K562 (cell line): ENCODE results near the gene MECP2. TPM values are rescaled to one million over a fixed set of nuclear protein-coding genes. Genes with fewer than 3 reads are reported as not detected.

Source experiments
- CCAR2 ChIP-seq: fragments of 200-400 bp; formaldehyde crosslinking; IDR thresholded peaks from 2 replicates; pipeline ENCODE4 v1.6.1; 2017; ENCODE audit warnings: mild to moderate bottlenecking, low read depth, low read length
- MTA3 ChIP-seq: fragments of 450-650 bp; formaldehyde crosslinking; IDR thresholded peaks from 2 replicates; pipeline ENCODE4 v1.6.1; 2017; ENCODE audit warnings: mild to moderate bottlenecking, borderline replicate concordance
- NFE2L1 ChIP-seq: fragments of 450-650 bp; IDR thresholded peaks from 2 replicates; pipeline ENCODE4 v1.6.1; 2016; ENCODE audit warnings: missing genetic modification characterization, low read depth, mild to moderate bottlenecking, missing compliant biosample characterization, moderate library complexity, borderline replicate concordance
- PCBP1 ChIP-seq: fragments of 200-400 bp; formaldehyde crosslinking; IDR thresholded peaks from 2 replicates; pipeline ENCODE4 v1.6.1; 2018; ENCODE audit warnings: mild to moderate bottlenecking, low read depth, low read length; ENCODE audit not compliant: poor library complexity, severe bottlenecking
- PCBP2 ChIP-seq: fragments of 200-400 bp; formaldehyde crosslinking; IDR thresholded peaks from 2 replicates; pipeline ENCODE4 v1.6.1; 2018; ENCODE audit warnings: low read length, low read depth, mild to moderate bottlenecking, moderate library complexity; ENCODE audit not compliant: poor library complexity, severe bottlenecking
- POLR2AphosphoS5 ChIP-seq: IDR thresholded peaks from 2 replicates; pipeline ENCODE4 v1.6.1; 2011; ENCODE audit warnings: mild to moderate bottlenecking, low read depth, low read length, moderate library complexity; ENCODE audit not compliant: control insufficient read depth, insufficient read depth
- PREB ChIP-seq: sonication (generic); formaldehyde crosslinking; IDR thresholded peaks from 2 replicates; pipeline ENCODE4 v1.8.1; 2023; ENCODE audit warnings: mild to moderate bottlenecking, missing genetic modification reagents
- SP2 ChIP-seq: IDR thresholded peaks from 2 replicates; pipeline ENCODE4 v1.6.1; 2011; ENCODE audit warnings: mild to moderate bottlenecking, low read depth, low read length, moderate library complexity; ENCODE audit not compliant: poor library complexity, severe bottlenecking; ENCODE audit errors: extremely low read depth
- TEAD2 ChIP-seq: fragments of 450-650 bp; IDR thresholded peaks from 2 replicates; pipeline ENCODE4 v1.6.1; 2016; ENCODE audit warnings: missing genetic modification characterization, control low read depth, missing compliant biosample characterization
- ZBTB1 ChIP-seq: sonication (generic); formaldehyde crosslinking; IDR thresholded peaks from 2 replicates; pipeline ENCODE4 v1.8.1; 2023; ENCODE audit warnings: missing genetic modification reagents, low read depth, mild to moderate bottlenecking, borderline replicate concordance
- ZBTB11 ChIP-seq, 3 experiments: fragments of 200-800 bp in 1 of 3; fragments of 250-450 bp in 1 of 3; fragments of 450-650 bp in 1 of 3; sonication (Bioruptor Pico) in 1 of 3; sonication (Bioruptor generic) in 1 of 3; formaldehyde crosslinking in 1 of 3; IDR thresholded peaks; 2 replicates each; pipeline versions ENCODE4 v1.6.1 to v1.8.0; 2016 to 2022; ENCODE audit warnings: mild to moderate bottlenecking in 2 of 3, missing genetic modification characterization in 2 of 3, missing compliant biosample characterization in 1 of 3, moderate library complexity in 1 of 3
- ZBTB17 ChIP-seq: fragments of 450-650 bp; formaldehyde crosslinking; IDR thresholded peaks from 2 replicates; pipeline ENCODE4 v1.4.0; 2020; ENCODE audit warnings: mild to moderate bottlenecking
- ZEB2 ChIP-seq: fragments of 450-650 bp; IDR thresholded peaks from 2 replicates; pipeline ENCODE4 v1.6.1; 2016
- ZNF639 ChIP-seq, 2 experiments: fragments of 200-800 bp in 1 of 2; sonication (Bioruptor generic) in 1 of 2; sonication (generic) in 1 of 2; formaldehyde crosslinking in 1 of 2; IDR thresholded peaks in 1 of 2; conservative IDR thresholded peaks in 1 of 2; 2 replicates each; pipeline versions ENCODE4 v1.5.0 to v1.6.1; 2016 to 2020; ENCODE audit warnings: missing compliant biosample characterization in 1 of 2, missing genetic modification characterization in 1 of 2, missing genetic modification reagents in 1 of 2
- ZNF740 ChIP-seq, 3 experiments: fragments of 200-800 bp in 1 of 3; sonication (Bioruptor generic) in 1 of 3; sonication (generic) in 1 of 3; formaldehyde crosslinking in 1 of 3; IDR thresholded peaks; 2 replicates each; pipeline versions ENCODE4 v1.6.1 to v1.8.0; 2016 to 2022; ENCODE audit warnings: mild to moderate bottlenecking in 2 of 3, missing compliant biosample characterization in 2 of 3, missing genetic modification characterization in 2 of 3, missing genetic modification reagents in 1 of 3
- polyA plus RNA-seq, 8 experiments: library from polyadenylated mRNA; depleted of rRNA in 4 of 8; stranded (reverse) in 5 of 8; unstranded in 3 of 8; fragments of >200 nt; fragmentation: Nextera tagmentation in 2 of 8; fragmentation: Illumina TruSeq in 1 of 8; extraction: Ambion mirVana in 2 of 8; extraction: Trizol in 1 of 8; gene quantifications; 2 replicates each; pipeline versions ENCODE4 v1.2.1 to v1.2.3, GENCODE V29; 2011 to 2014; ENCODE audit warnings: inconsistent platforms in 1 of 8, missing spikeins in 1 of 8
- total RNA-seq, 7 experiments: library from RNA; depleted of rRNA in 6 of 7; stranded (reverse); fragments of >200 nt in 6 of 7; fragmentation: Illumina TruSeq in 2 of 7; extraction: Trizol in 2 of 7; gene quantifications; 2 replicates each; pipeline versions ENCODE4 v1.2.1 to v1.2.3, GENCODE V29; 2011 to 2021; ENCODE audit warnings: low replicate concordance in 1 of 7

MECP2 gene
- total and polyA plus RNA-seq, 9 of the 15 experiments (the other 6 are each of a cell fraction or from before 2014, with no cell fraction given): 2.1 to 50.9 (median 30.5) TPM

GRCh38 chrX:154123241-154124219, 26.0 kb upstream of the MECP2 start (continued):
- TF ChIP-seq PREB (CRISPR knock-in tag) (no peak), CCAR2 (no peak), POLR2AphosphoS5 (no peak), TEAD2 (tag) (no peak), ZBTB11 (CRISPR knock-in tag; IDR thresholded peaks at IDR 0.05) (peak in 1 of 3 experiments; percentile 69; a peak in 2 of 6 replicates), ZBTB17 (no peak), MTA3 (peak; percentile 75; the same call in 1 of the 2 replicates), SP2 (no peak), NFE2L1 (tag) (no peak), ZNF639 (CRISPR knock-in tag; conservative IDR thresholded peaks at IDR 0.05 in 1 of 2, IDR thresholded peaks at IDR 0.05 in 1 of 2) (peak in 1 of 2 experiments; percentile 59; a peak in 1 of 4 replicates), ZEB2 (peak; percentile 94), ZBTB1 (CRISPR knock-in tag) (peak; percentile 80; the same call in 1 of the 2 replicates), PCBP2 (no peak), PCBP1 (no peak), ZNF740 (CRISPR knock-in tag; IDR thresholded peaks at IDR 0.05) (no peak), ZNF740 (tag; IDR thresholded peaks at IDR 0.05) (no peak)
